K562 (cell line): ENCODE measurements around the gene ASCC1. TPM values are rescaled to one million over a fixed set of nuclear protein-coding genes. Genes with fewer than 3 reads are reported as not detected.
A peak's percentile ranks its signal among the peaks of the same experiment; 100 is the strongest.

ENCODE experiments used
- ESRRA ChIP-seq: fragments of 450-650 bp; IDR thresholded peaks from 2 replicates; pipeline ENCODE4 v1.6.1; 2014; ENCODE audit warnings: low read depth, mild to moderate bottlenecking, moderate library complexity, borderline replicate concordance
- KLF16 ChIP-seq: IDR thresholded peaks from 2 replicates; pipeline ENCODE4 v1.6.1; 2016; ENCODE audit warnings: antibody characterized with exemption
- MAZ ChIP-seq, 2 experiments: fragments of 450-650 bp in 1 of 2; sonication (generic) in 1 of 2; formaldehyde crosslinking; IDR thresholded peaks in 1 of 2; conservative IDR thresholded peaks in 1 of 2; 2 replicates each; pipeline versions ENCODE4 v1.4.0 to v1.5.0; 2020; ENCODE audit warnings: mild to moderate bottlenecking in 1 of 2, missing genetic modification reagents in 1 of 2
- NR2C2 ChIP-seq, 2 experiments: fragments of 200-800 bp in 1 of 2; sonication (Bioruptor generic) in 1 of 2; sonication (generic) in 1 of 2; formaldehyde crosslinking in 1 of 2; IDR thresholded peaks; 2 replicates each; pipeline versions ENCODE4 v1.6.1 to v1.8.0; 2016 to 2022; ENCODE audit warnings: mild to moderate bottlenecking in 1 of 2, missing compliant biosample characterization in 1 of 2, missing genetic modification characterization in 1 of 2, missing genetic modification reagents in 1 of 2
- SMAD4 ChIP-seq: fragments of 250-450 bp; sonication (Bioruptor Pico); conservative IDR thresholded peaks from 2 replicates; pipeline ENCODE4 v1.8.0; 2021; ENCODE audit warnings: inconsistent platforms, mild to moderate bottlenecking, moderate library complexity
- TAL1 ChIP-seq: fragments of 450-650 bp; IDR thresholded peaks from 2 replicates; pipeline ENCODE4 v1.6.1; 2016; ENCODE audit warnings: mild to moderate bottlenecking
- ZMIZ1 ChIP-seq, 2 experiments: fragments of 150-350 bp in 1 of 2; IDR thresholded peaks; 2 replicates each; pipeline ENCODE4 v1.6.1; 2012 to 2016; ENCODE audit warnings: low read depth in 2 of 2, low read length in 2 of 2, mild to moderate bottlenecking in 1 of 2, moderate library complexity in 1 of 2
- ZNF507 ChIP-seq: conservative IDR thresholded peaks from 2 replicates; pipeline ENCODE4 v1.6.1; 2017; ENCODE audit warnings: missing genetic modification characterization, missing compliant biosample characterization
- polyA plus RNA-seq, 8 experiments: library from polyadenylated mRNA; depleted of rRNA in 4 of 8; stranded (reverse) in 5 of 8; unstranded in 3 of 8; fragments of >200 nt; fragmentation: Nextera tagmentation in 2 of 8; fragmentation: Illumina TruSeq in 1 of 8; extraction: Ambion mirVana in 2 of 8; extraction: Trizol in 1 of 8; gene quantifications; 2 replicates each; pipeline versions ENCODE4 v1.2.1 to v1.2.3, GENCODE V29; 2011 to 2014; ENCODE audit warnings: inconsistent platforms in 1 of 8, missing spikeins in 1 of 8
- total RNA-seq, 7 experiments: library from RNA; depleted of rRNA in 6 of 7; stranded (reverse); fragments of >200 nt in 6 of 7; fragmentation: Illumina TruSeq in 2 of 7; extraction: Trizol in 2 of 7; gene quantifications; 2 replicates each; pipeline versions ENCODE4 v1.2.1 to v1.2.3, GENCODE V29; 2011 to 2021; ENCODE audit warnings: low replicate concordance in 1 of 7
- TF ChIP-seq, protein P1 (sequence below), 2 experiments: fragments of 450-650 bp; IDR thresholded peaks; 2 replicates each; pipeline ENCODE4 v1.6.1; 2018; ENCODE audit warnings: mild to moderate bottlenecking in 2 of 2, low read depth in 1 of 2; ENCODE audit not compliant: partially characterized antibody in 2 of 2
- TF ChIP-seq, protein P2 (sequence below): sonication (generic); IDR thresholded peaks from 2 replicates; pipeline ENCODE4 v1.6.1; 2016

The ASCC1 gene
- total and polyA plus RNA-seq, 9 of the 15 experiments (the other 6 are each of a cell fraction or from before 2014, with no cell fraction given) = 31.7 to 73.3 (median 52.8) TPM

DNA sequence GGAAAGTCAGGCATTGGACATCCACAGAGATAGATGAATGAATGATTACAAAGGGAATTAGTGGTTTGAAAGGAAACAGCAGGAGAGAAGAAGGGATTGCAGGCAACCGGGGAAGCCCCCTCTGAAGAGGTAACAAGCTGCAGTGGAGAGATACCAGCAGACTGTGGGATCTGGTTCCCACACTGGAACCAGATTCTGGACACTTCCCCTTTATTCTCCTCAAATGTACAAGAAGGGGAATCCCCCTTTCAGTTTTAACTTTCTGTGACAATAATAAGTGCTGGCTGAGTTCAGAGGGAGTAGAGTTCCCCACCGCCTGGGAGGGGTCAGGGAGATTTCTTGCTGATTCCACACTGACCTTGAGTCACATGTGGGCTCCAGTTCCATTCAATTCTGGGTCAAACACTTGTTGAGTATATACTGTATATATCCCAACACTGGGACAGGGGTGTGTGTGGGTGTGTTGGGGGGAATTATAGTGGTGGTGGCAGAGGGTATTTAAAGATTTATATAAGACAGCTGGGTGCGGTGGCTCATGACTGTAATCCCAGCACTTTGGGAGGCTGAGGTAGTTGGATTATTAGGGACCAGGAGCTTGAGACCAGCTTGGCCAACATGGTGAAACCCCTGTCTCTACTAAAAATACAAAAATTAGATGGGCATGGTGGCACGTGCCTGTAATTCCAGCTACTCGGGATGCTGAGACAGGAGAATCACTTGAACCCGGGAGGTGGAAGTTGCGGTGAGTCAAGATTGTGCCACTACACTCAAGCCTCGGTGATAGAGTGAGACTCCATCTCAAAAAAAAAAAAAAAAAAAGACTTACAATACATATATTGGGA lies 41.2 kb upstream of the ASCC1 start (continued):
- TF ChIP-seq ZMIZ1 (IDR thresholded peaks at IDR 0.05; ENCODE audit: low read depth in 2 of 2, low read length in 2 of 2) = peak in 1 of 2 experiments; percentile 50; a peak in 1 of 4 replicates
- TF ChIP-seq, protein P1, sequence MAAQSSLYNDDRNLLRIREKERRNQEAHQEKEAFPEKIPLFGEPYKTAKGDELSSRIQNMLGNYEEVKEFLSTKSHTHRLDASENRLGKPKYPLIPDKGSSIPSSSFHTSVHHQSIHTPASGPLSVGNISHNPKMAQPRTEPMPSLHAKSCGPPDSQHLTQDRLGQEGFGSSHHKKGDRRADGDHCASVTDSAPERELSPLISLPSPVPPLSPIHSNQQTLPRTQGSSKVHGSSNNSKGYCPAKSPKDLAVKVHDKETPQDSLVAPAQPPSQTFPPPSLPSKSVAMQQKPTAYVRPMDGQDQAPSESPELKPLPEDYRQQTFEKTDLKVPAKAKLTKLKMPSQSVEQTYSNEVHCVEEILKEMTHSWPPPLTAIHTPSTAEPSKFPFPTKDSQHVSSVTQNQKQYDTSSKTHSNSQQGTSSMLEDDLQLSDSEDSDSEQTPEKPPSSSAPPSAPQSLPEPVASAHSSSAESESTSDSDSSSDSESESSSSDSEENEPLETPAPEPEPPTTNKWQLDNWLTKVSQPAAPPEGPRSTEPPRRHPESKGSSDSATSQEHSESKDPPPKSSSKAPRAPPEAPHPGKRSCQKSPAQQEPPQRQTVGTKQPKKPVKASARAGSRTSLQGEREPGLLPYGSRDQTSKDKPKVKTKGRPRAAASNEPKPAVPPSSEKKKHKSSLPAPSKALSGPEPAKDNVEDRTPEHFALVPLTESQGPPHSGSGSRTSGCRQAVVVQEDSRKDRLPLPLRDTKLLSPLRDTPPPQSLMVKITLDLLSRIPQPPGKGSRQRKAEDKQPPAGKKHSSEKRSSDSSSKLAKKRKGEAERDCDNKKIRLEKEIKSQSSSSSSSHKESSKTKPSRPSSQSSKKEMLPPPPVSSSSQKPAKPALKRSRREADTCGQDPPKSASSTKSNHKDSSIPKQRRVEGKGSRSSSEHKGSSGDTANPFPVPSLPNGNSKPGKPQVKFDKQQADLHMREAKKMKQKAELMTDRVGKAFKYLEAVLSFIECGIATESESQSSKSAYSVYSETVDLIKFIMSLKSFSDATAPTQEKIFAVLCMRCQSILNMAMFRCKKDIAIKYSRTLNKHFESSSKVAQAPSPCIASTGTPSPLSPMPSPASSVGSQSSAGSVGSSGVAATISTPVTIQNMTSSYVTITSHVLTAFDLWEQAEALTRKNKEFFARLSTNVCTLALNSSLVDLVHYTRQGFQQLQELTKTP (IDR thresholded peaks at IDR 0.05; ENCODE audit: low read depth in 1 of 2, partially characterized antibody in 2 of 2) = peak; percentile 34 to 78
- peak; percentile 71; the same call in 1 of the 2 replicates for TF ChIP-seq SMAD4
- TF ChIP-seq TAL1 = peak; percentile 86
- TF ChIP-seq KLF16 = peak; percentile 86
- TF ChIP-seq ZNF507 (tag) = no peak
- TF ChIP-seq MAZ (CRISPR knock-in tag; conservative IDR thresholded peaks at IDR 0.05 in 1 of 2, IDR thresholded peaks at IDR 0.05 in 1 of 2) = peak; percentile 77 to 80
- TF ChIP-seq ESRRA = peak; percentile 92
- TF ChIP-seq, protein P2, sequence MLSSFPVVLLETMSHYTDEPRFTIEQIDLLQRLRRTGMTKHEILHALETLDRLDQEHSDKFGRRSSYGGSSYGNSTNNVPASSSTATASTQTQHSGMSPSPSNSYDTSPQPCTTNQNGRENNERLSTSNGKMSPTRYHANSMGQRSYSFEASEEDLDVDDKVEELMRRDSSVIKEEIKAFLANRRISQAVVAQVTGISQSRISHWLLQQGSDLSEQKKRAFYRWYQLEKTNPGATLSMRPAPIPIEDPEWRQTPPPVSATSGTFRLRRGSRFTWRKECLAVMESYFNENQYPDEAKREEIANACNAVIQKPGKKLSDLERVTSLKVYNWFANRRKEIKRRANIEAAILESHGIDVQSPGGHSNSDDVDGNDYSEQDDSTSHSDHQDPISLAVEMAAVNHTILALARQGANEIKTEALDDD = 0 out of 2 replicates have a peak, but pooled peaks have one; percentile 19
- no peak for TF ChIP-seq NR2C2 (CRISPR knock-in tag; IDR thresholded peaks at IDR 0.05)
- peak; percentile 82 for TF ChIP-seq NR2C2 (tag; IDR thresholded peaks at IDR 0.05)
